ENCODE results near the gene FUNDC2. TPM values are rescaled to one million over a fixed set of nuclear protein-coding genes. Genes with fewer than 3 reads are reported as not detected.

Gene FUNDC2
- total and polyA plus RNA-seq, 10 of the 15 experiments (the other 5 are each of a cell fraction or from before 2014, with no cell fraction given): 70.5 to 353 (median 165) TPM

DNA sequence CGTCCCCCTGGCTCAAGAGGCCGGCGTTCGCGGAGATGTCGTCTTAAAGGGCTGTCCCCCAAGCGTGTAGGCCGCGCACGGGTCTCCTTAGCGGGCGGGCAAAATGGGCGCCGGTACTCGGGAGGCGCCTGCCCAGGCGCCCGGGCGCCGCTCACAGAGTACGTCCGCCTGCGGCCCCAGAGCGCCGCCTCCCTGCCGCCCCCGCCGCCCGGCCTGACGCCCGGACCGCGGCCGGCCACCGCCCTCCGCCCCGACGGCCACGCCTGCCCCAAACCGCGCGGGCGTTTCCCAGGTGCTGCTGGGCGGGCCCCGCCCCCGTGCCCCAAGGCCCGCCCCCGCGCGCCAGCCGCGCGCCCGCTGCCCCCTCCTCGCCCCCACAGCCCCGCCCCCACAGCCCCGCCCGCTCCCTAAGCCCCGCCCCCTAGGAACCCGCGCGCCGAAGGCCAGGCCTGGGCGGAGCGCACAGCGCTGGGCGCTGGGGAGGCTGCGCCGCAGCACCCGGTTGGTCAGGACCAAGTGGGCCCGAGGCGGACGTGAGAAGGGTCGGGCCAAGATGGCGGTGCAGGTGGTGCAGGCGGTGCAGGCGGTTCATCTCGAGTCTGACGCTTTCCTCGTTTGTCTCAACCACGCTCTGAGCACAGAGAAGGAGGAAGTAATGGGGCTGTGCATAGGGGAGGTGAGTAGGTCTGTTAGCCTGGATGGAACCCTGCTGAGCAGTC lies 44.5 kb downstream of the FUNDC2 start, which contains the start of the genes BRCC3, CMC4 and MTCP1 (continued):
- TF ChIP-seq ZNF687 (IDR thresholded peaks at IDR 0.05) (0 out of 2 replicates have a peak, but pooled peaks have one; percentile 27), HSF1 (IDR thresholded peaks at IDR 0.05; ENCODE audit: low read depth, low read length) (no peak), CREB1 (IDR thresholded peaks at IDR 0.05; ENCODE audit: low read depth) (peak; percentile 3; the same call in 1 of the 2 replicates), BACH1 (IDR thresholded peaks at IDR 0.05; ENCODE audit: borderline replicate concordance) (0 out of 2 replicates have a peak, but pooled peaks have one; percentile 10), POLR2AphosphoS2 (IDR thresholded peaks at IDR 0.05; ENCODE audit: low read depth, low read length) (peak; percentile 58; the same call in 1 of the 2 replicates), PML (IDR thresholded peaks at IDR 0.05; ENCODE audit: low read length) (peak; percentile 17; the same call in 1 of the 2 replicates), MAX (IDR thresholded peaks at IDR 0.05; ENCODE audit: low read depth, low read length) (no peak)
- TF ChIP-seq, protein P1, sequence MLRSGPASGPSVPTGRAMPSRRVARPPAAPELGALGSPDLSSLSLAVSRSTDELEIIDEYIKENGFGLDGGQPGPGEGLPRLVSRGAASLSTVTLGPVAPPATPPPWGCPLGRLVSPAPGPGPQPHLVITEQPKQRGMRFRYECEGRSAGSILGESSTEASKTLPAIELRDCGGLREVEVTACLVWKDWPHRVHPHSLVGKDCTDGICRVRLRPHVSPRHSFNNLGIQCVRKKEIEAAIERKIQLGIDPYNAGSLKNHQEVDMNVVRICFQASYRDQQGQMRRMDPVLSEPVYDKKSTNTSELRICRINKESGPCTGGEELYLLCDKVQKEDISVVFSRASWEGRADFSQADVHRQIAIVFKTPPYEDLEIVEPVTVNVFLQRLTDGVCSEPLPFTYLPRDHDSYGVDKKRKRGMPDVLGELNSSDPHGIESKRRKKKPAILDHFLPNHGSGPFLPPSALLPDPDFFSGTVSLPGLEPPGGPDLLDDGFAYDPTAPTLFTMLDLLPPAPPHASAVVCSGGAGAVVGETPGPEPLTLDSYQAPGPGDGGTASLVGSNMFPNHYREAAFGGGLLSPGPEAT (IDR thresholded peaks at IDR 0.05; ENCODE audit: low read depth): peak; percentile 27; the same call in 1 of the 2 replicates
